Left lung (tissue), 10 donors: ENCODE results near the gene GLYATL1B. TPM values are rescaled to one million over a fixed set of nuclear protein-coding genes. Genes with fewer than 3 reads are reported as not detected.

Source experiments
- ATAC-seq: fragments of 200-7000 bp; cut with Tn5 transposase; one replicate; pipeline ENCODE4 v1.9.1; 2020; ENCODE audit warnings: moderate library complexity
- DNase-seq, 4 donors: peaks; one replicate each; pipeline ENCODE4 v3.0.0-alpha.2; 2013 to 2020
- H3K27ac ChIP-seq, 2 donors: fragments of 200-600 bp; sonication (generic) in 1 of 2; one replicate each; pipeline versions ENCODE4 v1.5.0 to v1.8.0; 2020 to 2021
- H3K27me3 ChIP-seq, 2 donors: fragments of 200-600 bp; sonication (generic) in 1 of 2; one replicate each; pipeline versions ENCODE4 v1.5.0 to v1.8.0; 2020 to 2021
- H3K36me3 ChIP-seq, 2 donors: fragments of 200-600 bp; sonication (generic) in 1 of 2; one replicate each; pipeline versions ENCODE4 v1.5.0 to v1.8.0; 2020 to 2021
- H3K4me1 ChIP-seq, 2 donors: fragments of 200-600 bp; one replicate each; pipeline ENCODE4 v1.8.0; 2021
- H3K4me3 ChIP-seq, 2 donors: fragments of 200-600 bp; sonication (generic) in 1 of 2; one replicate each; pipeline versions ENCODE4 v1.5.0 to v1.8.0; 2020 to 2021; ENCODE audit warnings: mild to moderate bottlenecking in 1 of 2
- H3K9me3 ChIP-seq, 2 donors: fragments of 200-600 bp; sonication (generic) in 1 of 2; one replicate each; pipeline versions ENCODE4 v1.5.0 to v1.8.0; 2020 to 2021
- intact Hi-C, 2 donors: fragments of 100-400 bp; cut with DNase I; formaldehyde crosslinking; loops; one replicate each; pipeline versions ENCODE4 v1.11.2 to v1.14.2; 2022
- polyA plus RNA-seq, 6 donors: library from polyadenylated mRNA; unstranded; fragments of 120-200 nt; gene quantifications; one replicate each; pipeline ENCODE4 v1.2.1, GENCODE V29; 2013; ENCODE audit not compliant: insufficient read length in 6 of 6
- total RNA-seq, 2 donors: library from RNA; stranded (reverse); fragmentation: NEBNext Ultra II Directional; extraction: Animal tissue kit (Norgen Biotek cat#: 25700); gene quantifications; one replicate each; pipeline ENCODE4 v1.2.1, GENCODE V29; 2021
- TF ChIP-seq, protein P1 (sequence below), 2 donors: fragments of 200-600 bp; sonication (generic) in 1 of 2; IDR thresholded peaks; one replicate each; pipeline versions ENCODE4 v1.5.0 to v1.8.0; 2021; ENCODE audit warnings: antibody characterized with exemption in 2 of 2
- donor health status: DM: no; HTN: yes; CAD: no.
- donor health status: DM: no; HTN: no; CAD: no.

The GLYATL1B gene
- total and polyA plus RNA-seq, 8 donors: 0.30 to 0.66 (median 0.38) TPM; not detected in 3

DNA sequence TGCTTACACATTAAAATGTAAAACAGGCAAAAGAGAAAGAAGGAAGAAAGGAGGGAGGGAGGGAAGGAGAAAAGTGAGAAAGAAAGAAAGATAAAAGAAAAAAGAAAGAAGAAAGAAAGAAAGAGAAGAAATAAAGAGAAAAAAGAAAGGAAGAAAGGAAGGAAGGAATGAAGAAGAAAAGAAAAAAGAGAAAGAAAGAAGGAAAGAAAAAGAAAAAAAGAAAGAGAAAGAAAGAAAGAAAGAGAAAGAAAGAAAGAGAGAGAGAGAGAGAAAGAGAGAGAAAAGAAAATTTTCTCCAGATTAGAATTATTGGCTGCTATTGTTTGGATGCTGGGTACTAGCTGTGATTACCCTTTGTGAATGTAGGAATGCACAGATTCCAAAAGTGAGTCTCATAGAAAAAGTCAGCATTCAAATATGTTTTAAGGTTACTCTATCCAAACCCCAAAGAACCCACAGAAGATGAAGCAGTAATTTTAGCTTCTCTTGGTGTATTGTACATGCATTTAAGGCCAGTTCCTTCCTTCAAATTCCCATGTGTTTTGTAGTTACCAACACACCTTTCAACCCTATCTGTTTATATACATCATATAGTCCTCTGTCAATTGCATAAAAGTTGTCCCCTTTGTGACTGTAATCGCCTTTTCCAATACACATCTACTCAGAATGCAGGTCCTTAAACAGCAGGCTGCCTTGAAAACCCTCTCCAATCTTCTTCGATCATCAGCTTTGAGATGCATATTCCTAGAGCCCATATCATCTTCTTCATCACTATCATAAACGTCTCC lies 55.8 kb downstream of the GLYATL1B start:
- TF ChIP-seq, protein P1, sequence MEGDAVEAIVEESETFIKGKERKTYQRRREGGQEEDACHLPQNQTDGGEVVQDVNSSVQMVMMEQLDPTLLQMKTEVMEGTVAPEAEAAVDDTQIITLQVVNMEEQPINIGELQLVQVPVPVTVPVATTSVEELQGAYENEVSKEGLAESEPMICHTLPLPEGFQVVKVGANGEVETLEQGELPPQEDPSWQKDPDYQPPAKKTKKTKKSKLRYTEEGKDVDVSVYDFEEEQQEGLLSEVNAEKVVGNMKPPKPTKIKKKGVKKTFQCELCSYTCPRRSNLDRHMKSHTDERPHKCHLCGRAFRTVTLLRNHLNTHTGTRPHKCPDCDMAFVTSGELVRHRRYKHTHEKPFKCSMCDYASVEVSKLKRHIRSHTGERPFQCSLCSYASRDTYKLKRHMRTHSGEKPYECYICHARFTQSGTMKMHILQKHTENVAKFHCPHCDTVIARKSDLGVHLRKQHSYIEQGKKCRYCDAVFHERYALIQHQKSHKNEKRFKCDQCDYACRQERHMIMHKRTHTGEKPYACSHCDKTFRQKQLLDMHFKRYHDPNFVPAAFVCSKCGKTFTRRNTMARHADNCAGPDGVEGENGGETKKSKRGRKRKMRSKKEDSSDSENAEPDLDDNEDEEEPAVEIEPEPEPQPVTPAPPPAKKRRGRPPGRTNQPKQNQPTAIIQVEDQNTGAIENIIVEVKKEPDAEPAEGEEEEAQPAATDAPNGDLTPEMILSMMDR (IDR thresholded peaks at IDR 0.05): no peak
- intact Hi-C loops: no loop called here
- peak overlapping the region; percentile 61 to 78 for H3K4me3 ChIP-seq
- no peaks in the 10 kb centered on the region for H3K27me3 ChIP-seq
- H3K36me3 ChIP-seq: peaks cover 0 to 8% of the 10 kb centered on the region in 2 donors
- H3K27ac ChIP-seq: peak overlapping the region; percentile 95 to 96
- H3K4me1 ChIP-seq: peaks cover 15 to 52% of the 10 kb centered on the region in 2 donors
- DNase-seq: peak in 1 of 4 donors; percentile 1
- H3K9me3 ChIP-seq: no peaks in the 10 kb centered on the region
- ATAC-seq: no peak

DNA sequence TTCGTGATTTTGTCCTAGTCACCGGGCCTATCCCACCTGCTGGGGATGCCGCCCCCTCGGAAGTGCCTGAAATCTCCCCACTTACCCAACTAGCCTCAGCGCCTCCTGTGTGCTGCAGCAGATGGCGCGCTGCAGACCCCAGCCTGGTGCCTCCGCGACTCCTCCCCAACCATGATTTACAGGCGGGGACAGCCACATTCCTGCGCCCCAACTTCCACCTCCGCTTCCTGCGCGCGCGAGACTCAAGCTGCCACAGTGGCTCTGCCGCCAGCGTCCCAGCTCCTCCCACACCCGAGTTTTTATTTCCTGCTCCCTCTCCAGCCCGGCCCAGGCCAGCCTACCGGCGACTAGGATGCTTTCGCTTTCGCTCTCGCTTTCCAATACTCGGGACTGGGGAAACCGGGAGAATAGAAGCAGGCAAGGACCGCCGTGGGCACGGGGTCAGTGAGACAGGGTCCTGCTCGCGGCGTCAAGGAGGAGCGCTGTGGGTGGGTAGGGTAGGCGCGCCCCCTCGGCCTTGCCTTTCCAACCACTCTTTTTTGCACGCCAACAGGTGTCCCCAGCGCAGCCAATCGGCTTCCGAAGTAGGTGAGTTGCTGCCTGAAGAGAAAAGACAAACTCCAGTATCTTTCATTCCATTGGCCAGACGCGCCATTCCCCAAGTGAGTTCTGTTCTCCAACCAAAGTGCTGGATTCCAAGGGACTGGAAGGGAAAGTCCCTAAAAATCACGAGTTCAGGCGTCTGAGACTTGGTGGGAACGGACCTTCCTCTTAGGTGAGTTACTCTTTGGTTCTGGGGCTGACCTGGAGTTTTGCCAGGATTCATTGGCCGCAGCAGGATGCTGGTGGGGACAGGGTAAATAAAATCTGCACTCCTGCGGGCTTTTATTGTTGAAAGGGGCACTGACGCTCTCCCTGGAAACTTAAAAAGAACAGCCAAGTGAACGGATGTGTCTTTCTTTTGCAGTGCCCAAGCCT lies 56.7 kb downstream of the GLYATL1B start, which contains the start of gene FAM111A:
TSS of gene FAM111A (plus strand) at position 327 of the 978 bp plus-strand sequence. CDS start 6,017 bp downstream, outside the sequence.
- Histone ChIP-seq H3K9me3 (no peaks in the 10 kb centered on the region), H3K36me3 (peaks cover 0 to 7% of the 10 kb centered on the region in 2 donors), H3K4me3 (peak within 1 kb of the TSS; percentile 61 to 78), H3K27me3 (no peaks in the 10 kb centered on the region), H3K4me1 (peaks cover 15 to 56% of the 10 kb centered on the region in 2 donors), H3K27ac (peak within 1 kb of the TSS; percentile 95 to 96)
- ATAC-seq (peak; percentile 93), DNase-seq (peak; percentile 86 to 98 (median 92))
- intact Hi-C loops: no loop called here
- TF ChIP-seq, protein P1 (IDR thresholded peaks at IDR 0.05): peak in 1 of 2 donors; percentile 23

DNA sequence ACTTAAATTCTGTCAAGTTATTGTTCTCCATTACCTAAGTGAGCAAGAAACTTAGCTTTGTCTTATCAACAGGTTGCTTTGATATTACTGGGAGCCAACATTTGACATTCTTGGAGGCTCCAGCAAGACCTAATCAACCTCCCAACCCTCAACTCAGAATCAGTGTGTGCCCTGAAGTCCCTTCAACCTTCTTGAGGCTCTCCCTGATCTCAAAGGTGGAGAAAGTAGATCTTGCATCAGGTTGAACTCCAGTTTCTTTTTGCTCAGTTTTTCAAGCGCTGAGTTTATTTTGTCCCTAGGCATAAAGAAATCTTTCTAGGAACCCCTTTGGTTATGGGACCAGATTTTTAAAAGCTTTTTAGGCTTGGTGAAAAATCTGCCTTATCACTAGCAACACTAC lies 58.0 kb downstream of the GLYATL1B start:
- Histone ChIP-seq H3K9me3 (no peaks in the 10 kb centered on the region), H3K36me3 (peaks cover 0 to 8% of the 10 kb centered on the region in 2 donors), H3K4me1 (peaks cover 15 to 59% of the 10 kb centered on the region in 2 donors), H3K27ac (peak overlapping the region; percentile 95 to 96), H3K27me3 (no peaks in the 10 kb centered on the region), H3K4me3 (peak overlapping the region; percentile 61 to 78)
- TF ChIP-seq, protein P1 (IDR thresholded peaks at IDR 0.05): no peak
- DNase-seq (peak in 1 of 4 donors; percentile 7), ATAC-seq (no peak)
- intact Hi-C loops: no loop called here

Other genes with a start within 250 kb of the GLYATL1B start
- not detected for gene GLYATL2, start 241.6 kb upstream of the GLYATL1B start, total RNA-seq
- gene GLYATL2, start 241.6 kb upstream of the GLYATL1B start, polyA plus RNA-seq: 1 to 10 TPM; 1.0 to 4.3 (median 2.3) TPM
- gene GLYATL1, start 146.8 kb upstream of the GLYATL1B start, total RNA-seq: not detected
- gene GLYATL1, start 146.8 kb upstream of the GLYATL1B start, polyA plus RNA-seq: 1 to 10 TPM; 2.4 to 6.0 (median 4.4) TPM
- 10 to 100 TPM; 11.4 to 15.0 TPM for gene FAM111B, start 20.9 kb downstream of the GLYATL1B start, total RNA-seq
- gene FAM111B, start 20.9 kb downstream of the GLYATL1B start, polyA plus RNA-seq: 10 to 100 TPM; 11.5 to 21.7 (median 14.2) TPM
- 10 to 100 TPM; 50.3 to 55.9 TPM for gene FAM111A, start 56.5 kb downstream of the GLYATL1B start, total RNA-seq
- gene FAM111A, start 56.5 kb downstream of the GLYATL1B start, polyA plus RNA-seq: 100 to 1,000 TPM in 3 of 6 donors, 10 to 100 TPM in 3; 82.8 to 113 (median 97.1) TPM
- gene DTX4, start 85.8 kb downstream of the GLYATL1B start, total RNA-seq: 10 to 100 TPM; 33.2 to 43.4 TPM
- 10 to 100 TPM; 65.0 to 74.9 (median 70.0) TPM for gene DTX4, start 85.8 kb downstream of the GLYATL1B start, polyA plus RNA-seq
- gene MPEG1, start 126.6 kb downstream of the GLYATL1B start, total RNA-seq: 10 to 100 TPM; 23.5 to 68.7 TPM
- gene MPEG1, start 126.6 kb downstream of the GLYATL1B start, polyA plus RNA-seq: 10 to 100 TPM; 12.3 to 16.9 (median 14.9) TPM